ENCODE measurements around the gene SH3BP5. TPM values are rescaled to one million over a fixed set of nuclear protein-coding genes. Genes with fewer than 3 reads are reported as not detected.

The SH3BP5 gene
- polyA plus RNA-seq, 1 of the 3 experiments (the other 2 are of a cell fraction) = 29.5 TPM

DNA sequence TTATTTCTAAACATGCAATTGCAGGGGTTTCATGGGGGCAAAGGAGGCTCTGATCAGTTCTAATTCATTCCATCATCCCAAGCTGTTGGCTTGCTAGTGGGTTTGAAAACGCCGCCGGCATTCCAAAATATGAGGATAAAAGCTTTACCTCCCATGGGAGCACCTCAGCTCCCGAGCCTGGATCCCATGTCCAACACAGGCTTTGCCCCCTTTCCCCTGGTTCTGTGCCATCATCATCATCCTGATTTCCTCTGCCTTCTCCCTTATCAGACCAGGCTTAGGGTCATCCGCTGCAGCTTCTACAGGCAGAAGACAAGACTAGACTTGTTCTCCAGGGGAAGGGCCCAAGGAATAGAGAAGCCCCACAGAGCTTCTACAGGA, 25.4 kb downstream of the SH3BP5 start:
- no peak overlapping the region for H3K4me3 ChIP-seq (ENCODE audit: low read depth in 2 of 2, low read length in 1 of 2)
- ChIA-PET POLR2A (no interaction called here), CTCF (interaction anchor here (1.3 to 2.9 kb wide), 2 partner anchors 14 to 39 kb away, joined by 3 to 10 read pairs; no protein-coding TSS in a partner anchor)
- H3K4me1 ChIP-seq (ENCODE audit: control insufficient read depth in 1 of 2, insufficient read depth in 2 of 2, low read depth in 1 of 2, low read length in 1 of 2) = peaks cover 4 to 24% of the 10 kb centered on the region in 2 experiments; a peak in 3 of 4 replicates
- H3K79me2 ChIP-seq (ENCODE audit: insufficient read depth) = no peaks in the 10 kb centered on the region; the same call in 1 of the 2 replicates
- no peak for TF ChIP-seq MXI1 (IDR thresholded peaks at IDR 0.05; ENCODE audit: low read depth, low read length)
- TF ChIP-seq, protein P1, sequence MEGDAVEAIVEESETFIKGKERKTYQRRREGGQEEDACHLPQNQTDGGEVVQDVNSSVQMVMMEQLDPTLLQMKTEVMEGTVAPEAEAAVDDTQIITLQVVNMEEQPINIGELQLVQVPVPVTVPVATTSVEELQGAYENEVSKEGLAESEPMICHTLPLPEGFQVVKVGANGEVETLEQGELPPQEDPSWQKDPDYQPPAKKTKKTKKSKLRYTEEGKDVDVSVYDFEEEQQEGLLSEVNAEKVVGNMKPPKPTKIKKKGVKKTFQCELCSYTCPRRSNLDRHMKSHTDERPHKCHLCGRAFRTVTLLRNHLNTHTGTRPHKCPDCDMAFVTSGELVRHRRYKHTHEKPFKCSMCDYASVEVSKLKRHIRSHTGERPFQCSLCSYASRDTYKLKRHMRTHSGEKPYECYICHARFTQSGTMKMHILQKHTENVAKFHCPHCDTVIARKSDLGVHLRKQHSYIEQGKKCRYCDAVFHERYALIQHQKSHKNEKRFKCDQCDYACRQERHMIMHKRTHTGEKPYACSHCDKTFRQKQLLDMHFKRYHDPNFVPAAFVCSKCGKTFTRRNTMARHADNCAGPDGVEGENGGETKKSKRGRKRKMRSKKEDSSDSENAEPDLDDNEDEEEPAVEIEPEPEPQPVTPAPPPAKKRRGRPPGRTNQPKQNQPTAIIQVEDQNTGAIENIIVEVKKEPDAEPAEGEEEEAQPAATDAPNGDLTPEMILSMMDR (IDR thresholded peaks at IDR 0.05) = no peak
- no peak for TF ChIP-seq RFX5 (IDR thresholded peaks at IDR 0.05; ENCODE audit: low read length)
- TF ChIP-seq, protein P2, sequence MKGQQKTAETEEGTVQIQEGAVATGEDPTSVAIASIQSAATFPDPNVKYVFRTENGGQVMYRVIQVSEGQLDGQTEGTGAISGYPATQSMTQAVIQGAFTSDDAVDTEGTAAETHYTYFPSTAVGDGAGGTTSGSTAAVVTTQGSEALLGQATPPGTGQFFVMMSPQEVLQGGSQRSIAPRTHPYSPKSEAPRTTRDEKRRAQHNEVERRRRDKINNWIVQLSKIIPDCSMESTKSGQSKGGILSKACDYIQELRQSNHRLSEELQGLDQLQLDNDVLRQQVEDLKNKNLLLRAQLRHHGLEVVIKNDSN (IDR thresholded peaks at IDR 0.05; ENCODE audit: borderline replicate concordance, low read depth) = no peak
- TF ChIP-seq SMC3 (IDR thresholded peaks at IDR 0.05; ENCODE audit: low read depth, low read length) = no peak
- no peak for TF ChIP-seq CHD2 (IDR thresholded peaks at IDR 0.05; ENCODE audit: low read length, partially characterized antibody)
- TF ChIP-seq, protein P3, sequence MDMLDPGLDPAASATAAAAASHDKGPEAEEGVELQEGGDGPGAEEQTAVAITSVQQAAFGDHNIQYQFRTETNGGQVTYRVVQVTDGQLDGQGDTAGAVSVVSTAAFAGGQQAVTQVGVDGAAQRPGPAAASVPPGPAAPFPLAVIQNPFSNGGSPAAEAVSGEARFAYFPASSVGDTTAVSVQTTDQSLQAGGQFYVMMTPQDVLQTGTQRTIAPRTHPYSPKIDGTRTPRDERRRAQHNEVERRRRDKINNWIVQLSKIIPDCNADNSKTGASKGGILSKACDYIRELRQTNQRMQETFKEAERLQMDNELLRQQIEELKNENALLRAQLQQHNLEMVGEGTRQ (IDR thresholded peaks at IDR 0.05; ENCODE audit: borderline replicate concordance, low read depth, low read length) = no peak
- TF ChIP-seq GATA2 (CRISPR knock-in tag; IDR thresholded peaks at IDR 0.05) = no peak
- TF ChIP-seq NFIC (IDR thresholded peaks at IDR 0.05; ENCODE audit: borderline replicate concordance) = no peak
- TF ChIP-seq MEF2A (IDR thresholded peaks at IDR 0.05; ENCODE audit: borderline replicate concordance, low read depth) = no peak
- no peak for TF ChIP-seq EP300 (IDR thresholded peaks at IDR 0.05; ENCODE audit: borderline replicate concordance in 1 of 2, low read depth in 1 of 2, low read length in 1 of 2)
- TF ChIP-seq JUND (IDR thresholded peaks at IDR 0.05) = no peak
- TF ChIP-seq, protein P4, sequence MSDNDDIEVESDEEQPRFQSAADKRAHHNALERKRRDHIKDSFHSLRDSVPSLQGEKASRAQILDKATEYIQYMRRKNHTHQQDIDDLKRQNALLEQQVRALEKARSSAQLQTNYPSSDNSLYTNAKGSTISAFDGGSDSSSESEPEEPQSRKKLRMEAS (IDR thresholded peaks at IDR 0.05; ENCODE audit: low read depth) = no peak
- no peak for TF ChIP-seq TCF12 (IDR thresholded peaks at IDR 0.05)
- no peak for TF ChIP-seq SIN3A (IDR thresholded peaks at IDR 0.05; ENCODE audit: borderline replicate concordance, low read depth, low read length)
- TF ChIP-seq ELF1 (IDR thresholded peaks at IDR 0.05) = no peak
- no peak for TF ChIP-seq RCOR1 (IDR thresholded peaks at IDR 0.05; ENCODE audit: low read length)
- TF ChIP-seq YY1 (IDR thresholded peaks at IDR 0.05; ENCODE audit: low read depth) = no peak
- TF ChIP-seq, protein P5, sequence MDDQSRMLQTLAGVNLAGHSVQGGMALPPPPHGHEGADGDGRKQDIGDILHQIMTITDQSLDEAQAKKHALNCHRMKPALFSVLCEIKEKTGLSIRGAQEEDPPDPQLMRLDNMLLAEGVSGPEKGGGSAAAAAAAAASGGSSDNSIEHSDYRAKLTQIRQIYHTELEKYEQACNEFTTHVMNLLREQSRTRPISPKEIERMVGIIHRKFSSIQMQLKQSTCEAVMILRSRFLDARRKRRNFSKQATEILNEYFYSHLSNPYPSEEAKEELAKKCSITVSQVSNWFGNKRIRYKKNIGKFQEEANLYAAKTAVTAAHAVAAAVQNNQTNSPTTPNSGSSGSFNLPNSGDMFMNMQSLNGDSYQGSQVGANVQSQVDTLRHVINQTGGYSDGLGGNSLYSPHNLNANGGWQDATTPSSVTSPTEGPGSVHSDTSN (IDR thresholded peaks at IDR 0.05) = no peak
- H3K27ac ChIP-seq (ENCODE audit: low read depth in 2 of 2, low read length in 1 of 2) = no peak overlapping the region
- H3K9ac ChIP-seq = no peak overlapping the region
- no peak for DNase-seq
- H3K36me3 ChIP-seq (replicated peaks in 1 of 2; ENCODE audit: control insufficient read depth in 1 of 2, insufficient read depth in 2 of 2, low read length in 1 of 2) = peaks cover 1 to 14% of the 10 kb centered on the region in 2 experiments
- H3K27me3 ChIP-seq (ENCODE audit: insufficient read depth) = no peaks in the 10 kb centered on the region
- no peaks in the 10 kb centered on the region for H3K9me2 ChIP-seq
- no peaks in the 10 kb centered on the region for H3K9me3 ChIP-seq
- H4K20me1 ChIP-seq (ENCODE audit: insufficient read depth) = no peaks in the 10 kb centered on the region
- H2AFZ ChIP-seq (ENCODE audit: low read depth) = no peak overlapping the region
- no peak overlapping the region for H3K4me2 ChIP-seq
- H3F3A ChIP-seq (replicated peaks; ENCODE audit: insufficient read depth) = peaks cover 8% of the 10 kb centered on the region
- WGBS (ENCODE audit: low lambda C conversion rate) = 93% methylated on average over 5 of the region's 5 CpGs
